Testis (tissue), 2 donors: ENCODE measurements around the gene RGS3.

ENCODE experiments used
- CTCF ChIP-seq, 3 experiments: fragments of 450-650 bp in 2 of 3; fragments of 200-600 bp in 1 of 3; sonication (generic) in 1 of 3; IDR thresholded peaks; one replicate each; pipeline ENCODE4 v1.5.1; 2016 to 2019; ENCODE audit warnings: antibody characterized with exemption in 3 of 3, mild to moderate bottlenecking in 2 of 3, moderate library complexity in 1 of 3
- POLR2A ChIP-seq: fragments of 450-650 bp; IDR thresholded peaks from one replicate; pipeline ENCODE4 v1.6.1; 2017; ENCODE audit warnings: antibody characterized with exemption, mild to moderate bottlenecking, moderate library complexity

- TF ChIP-seq CTCF (IDR thresholded peaks at IDR 0.05) (no peak), POLR2A (no peak)
These were observed 37.7 kb downstream of the RGS3 start for GRCh38 chr9:113501129-113501686.
